GM20431 (cell line): ENCODE data around the gene MYDGF.

Experiments used
- in situ Hi-C: fragments of 300-500 bp; cut with MseI, MboI; formaldehyde crosslinking; loops from one replicate; pipeline ENCODE4 v1.15.0; 2020; ENCODE audit warnings: low sequenced_read_pairs; ENCODE audit not compliant: unreplicated experiment

Gene MYDGF

GRCh38 chr19:4619668-4620294 lies 50.4 kb downstream of the MYDGF start:
- in situ Hi-C loops: no loop called here

DNA sequence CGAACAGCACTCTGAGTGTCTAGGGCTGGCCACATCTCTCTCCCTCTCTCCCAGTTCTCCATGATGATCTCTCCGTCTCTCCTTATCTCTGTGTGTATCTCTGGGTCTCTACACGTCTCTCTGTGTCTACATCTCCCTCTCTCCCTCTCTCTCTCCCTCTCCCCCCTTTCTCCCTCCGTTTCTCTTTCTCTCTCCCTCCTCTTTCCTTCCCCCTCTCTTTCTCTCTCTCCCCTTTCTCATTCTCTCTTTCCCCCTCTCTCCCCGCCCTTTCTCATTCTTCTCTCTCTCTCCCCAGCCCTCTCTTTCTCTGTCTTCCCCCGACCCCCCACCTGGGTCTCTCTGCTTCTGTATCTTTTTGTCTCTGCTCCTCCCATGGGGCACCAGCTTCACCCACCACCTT lies 52.1 kb downstream of the MYDGF start:
- in situ Hi-C loops: no loop called here

- in situ Hi-C loops: no loop called here
Measured at GRCh38 chr19:4613254-4613751, 56.8 kb downstream of the MYDGF start.

- in situ Hi-C loops: no loop called here
Measured at GRCh38 chr19:4609878-4610511, 60.1 kb downstream of the MYDGF start.
